GM21528 (cell line): Measurements from ENCODE around the gene MRPL21.

Experiments
- ATAC-seq: cut with Tn5 transposase; IDR thresholded peaks from one replicate; pipeline ENCODE4 v1.9.1; 2021; ENCODE audit warnings: mild to moderate bottlenecking, moderate library complexity; ENCODE audit not compliant: unreplicated experiment, low FRiP score

The MRPL21 gene

GRCh38 chr11:68843703-68844312 is 59.8 kb downstream of the MRPL21 start:
- ATAC-seq: peak; percentile 35

- no peak for ATAC-seq
Observed at GRCh38 chr11:68843052-68843561, 60.5 kb downstream of the MRPL21 start.

GRCh38 chr11:68842427-68843051 is 61.1 kb downstream of the MRPL21 start:
- ATAC-seq: no peak

GRCh38 chr11:68841718-68842426 is 61.8 kb downstream of the MRPL21 start, which contains the start of gene CPT1A:
TSS of gene CPT1A (minus strand) at chr11:68841916. CDS start at chr11:68815474, 26,442 bp downstream.
- no peak for ATAC-seq
